H9 (cell line): Measurements from ENCODE around the gene RAB33B. TPM values are rescaled to one million over a fixed set of nuclear protein-coding genes. Genes with fewer than 3 reads are reported as not detected.

Experiments used
- DNase-seq: peaks from one replicate; pipeline ENCODE4 v3.0.0-alpha.2; 2017
- H2AFZ ChIP-seq: one replicate; pipeline ENCODE4 v1.6.1; 2013; ENCODE audit warnings: mild to moderate bottlenecking, low read length, control low read depth, moderate library complexity
- H2AK5ac ChIP-seq: 2 replicates; pipeline ENCODE4 v1.6.1; 2013; ENCODE audit warnings: low read length, control low read depth, mixed read lengths; ENCODE audit not compliant: insufficient read length
- H2BK120ac ChIP-seq: one replicate; pipeline ENCODE4 v1.6.1; 2013; ENCODE audit warnings: low read depth, mild to moderate bottlenecking, low read length, control low read depth, inconsistent platforms; ENCODE audit not compliant: poor library complexity, severe bottlenecking
- H2BK12ac ChIP-seq: 2 replicates; pipeline ENCODE4 v1.6.1; 2013; ENCODE audit warnings: low read length, control low read depth, mixed read lengths, low read depth; ENCODE audit not compliant: insufficient read length
- H2BK15ac ChIP-seq: 2 replicates; pipeline ENCODE4 v1.6.1; 2013; ENCODE audit warnings: low read depth, low read length, control low read depth
- H2BK20ac ChIP-seq: one replicate; pipeline ENCODE4 v1.6.1; 2013; ENCODE audit warnings: low read depth, mild to moderate bottlenecking, low read length, control low read depth, inconsistent platforms; ENCODE audit not compliant: poor library complexity, severe bottlenecking
- H2BK5ac ChIP-seq: 2 replicates; pipeline ENCODE4 v1.6.1; 2013; ENCODE audit warnings: low read length, control low read depth, mixed read lengths; ENCODE audit not compliant: insufficient read length
- H3K14ac ChIP-seq: 2 replicates; pipeline ENCODE4 v1.6.1; 2013; ENCODE audit warnings: low read length, control low read depth; ENCODE audit not compliant: insufficient read depth
- H3K18ac ChIP-seq: 2 replicates; pipeline ENCODE4 v1.6.1; 2013; ENCODE audit warnings: low read depth, mild to moderate bottlenecking, mixed read lengths, low read length, control low read depth; ENCODE audit not compliant: insufficient read length
- H3K23ac ChIP-seq: 2 replicates; pipeline ENCODE4 v1.6.1; 2013; ENCODE audit warnings: low read length, control low read depth, mixed read lengths, low read depth; ENCODE audit not compliant: insufficient read length
- H3K23me2 ChIP-seq: 2 replicates; pipeline ENCODE4 v1.6.1; 2013; ENCODE audit warnings: low read depth, mild to moderate bottlenecking, mixed read lengths, low read length, control low read depth; ENCODE audit not compliant: insufficient read length, poor library complexity, severe bottlenecking
- H3K27ac ChIP-seq: 2 replicates; pipeline ENCODE4 v1.5.1; 2013; ENCODE audit warnings: low read length, control low read depth, mixed read lengths, low read depth; ENCODE audit not compliant: insufficient read length
- H3K27me3 ChIP-seq: 2 replicates; pipeline ENCODE4 v1.6.1; 2013; ENCODE audit warnings: low read length, control low read depth, inconsistent platforms; ENCODE audit not compliant: insufficient read depth
- H3K4ac ChIP-seq: 2 replicates; pipeline ENCODE4 v1.6.1; 2013; ENCODE audit warnings: low read depth, mild to moderate bottlenecking, control low read depth, inconsistent platforms, low read length, moderate library complexity
- H3K4me1 ChIP-seq: 2 replicates; pipeline ENCODE4 v1.6.1; 2013; ENCODE audit warnings: low read length, control low read depth, inconsistent platforms; ENCODE audit not compliant: insufficient read depth
- H3K4me2 ChIP-seq: 2 replicates; pipeline ENCODE4 v1.6.1; 2013; ENCODE audit warnings: low read length, control low read depth, mixed read lengths; ENCODE audit not compliant: insufficient read length, insufficient read depth
- H3K56ac ChIP-seq: 2 replicates; pipeline ENCODE4 v1.6.1; 2013; ENCODE audit warnings: low read depth, mild to moderate bottlenecking, mixed read lengths, low read length, control low read depth; ENCODE audit not compliant: insufficient read length
- H3K79me1 ChIP-seq: 2 replicates; pipeline ENCODE4 v1.6.1; 2013; ENCODE audit warnings: low read depth, mild to moderate bottlenecking, moderate library complexity, low read length, control low read depth, inconsistent platforms; ENCODE audit not compliant: insufficient read depth, poor library complexity, severe bottlenecking
- H3K79me2 ChIP-seq: 2 replicates; pipeline ENCODE4 v1.6.1; 2013; ENCODE audit warnings: low read length, control low read depth, inconsistent platforms; ENCODE audit not compliant: insufficient read depth
- H3K9ac ChIP-seq: 2 replicates; pipeline ENCODE4 v1.6.1; 2013; ENCODE audit warnings: low read length, control low read depth, mixed read lengths; ENCODE audit not compliant: insufficient read length; ENCODE audit errors: extremely low read depth
- H3K9me3 ChIP-seq: one replicate; pipeline ENCODE4 v1.6.1; 2013; ENCODE audit warnings: low read depth, low read length, inconsistent platforms; ENCODE audit not compliant: control insufficient read depth
- H3T11ph ChIP-seq: one replicate; pipeline ENCODE4 v1.6.1; 2013; ENCODE audit warnings: mild to moderate bottlenecking, low read length, control low read depth, inconsistent platforms
- H4K20me1 ChIP-seq: one replicate; pipeline ENCODE4 v1.6.1; 2013; ENCODE audit not compliant: control insufficient read depth, insufficient read length, insufficient read depth
- H4K5ac ChIP-seq: 2 replicates; pipeline ENCODE4 v1.6.1; 2013; ENCODE audit warnings: low read depth, mild to moderate bottlenecking, mixed read lengths, low read length, control low read depth; ENCODE audit not compliant: insufficient read length
- H4K8ac ChIP-seq: replicated peaks from 2 replicates; pipeline ENCODE4 v1.6.1; 2013; ENCODE audit warnings: low read length, control low read depth, mixed read lengths, low read depth; ENCODE audit not compliant: insufficient read length
- H4K91ac ChIP-seq: 2 replicates; pipeline ENCODE4 v1.6.1; 2013; ENCODE audit warnings: low read depth, mild to moderate bottlenecking, moderate library complexity, mixed read lengths, low read length, control low read depth; ENCODE audit not compliant: insufficient read length
- H3K27ac Mint-ChIP-seq, 3 experiments: 2 replicates in 2 of 3; 3 replicates in 1 of 3; pipeline ENCODE4 v1.8.0; 2020 to 2021; ENCODE audit warnings: mixed read lengths in 3 of 3, mild to moderate bottlenecking in 1 of 3, moderate library complexity in 1 of 3
- H3K27me3 Mint-ChIP-seq: 2 replicates; pipeline ENCODE4 v1.8.0; 2021; ENCODE audit warnings: low read depth, mild to moderate bottlenecking, moderate library complexity, mixed read lengths
- H3K36me3 Mint-ChIP-seq, 3 experiments: 2 replicates in 2 of 3; 3 replicates in 1 of 3; pipeline ENCODE4 v1.8.0; 2020 to 2021; ENCODE audit warnings: low read depth in 3 of 3, mixed read lengths in 3 of 3; ENCODE audit not compliant: insufficient read depth in 1 of 3
- H3K4me1 Mint-ChIP-seq, 2 experiments: 2 replicates each; pipeline ENCODE4 v1.8.0; 2020; ENCODE audit warnings: mixed read lengths in 2 of 2
- H3K4me3 Mint-ChIP-seq, 2 experiments: 2 replicates in 1 of 2; 3 replicates in 1 of 2; pipeline ENCODE4 v1.8.0; 2020 to 2021; ENCODE audit warnings: mild to moderate bottlenecking in 2 of 2, mixed read lengths in 2 of 2, moderate library complexity in 1 of 2
- H3K9me3 Mint-ChIP-seq, 2 experiments: 2 replicates in 1 of 2; 3 replicates in 1 of 2; pipeline ENCODE4 v1.8.0; 2020; ENCODE audit warnings: mild to moderate bottlenecking in 2 of 2, mixed read lengths in 2 of 2, moderate library complexity in 1 of 2
- total RNA-seq: library from RNA; stranded (reverse); gene quantifications from 2 replicates; pipeline ENCODE4 v1.2.1, GENCODE V29; 2021
- TF ChIP-seq, protein P1 (sequence below): fragments of 200-600 bp; sonication (generic); conservative IDR thresholded peaks from 3 replicates; pipeline ENCODE4 v1.8.0; 2021; ENCODE audit warnings: antibody characterized with exemption, mild to moderate bottlenecking

The RAB33B gene
- total RNA-seq, 1 experiment from 2014 or later, result 7.7 TPM

- H3K79me2 ChIP-seq, result peaks cover 8% of the 10 kb centered on the region; the same call in 1 of the 2 replicates
- no peaks in the 10 kb centered on the region for H3K27me3 ChIP-seq
- Mint-ChIP-seq H3K4me1 (peaks cover 9 to 11% of the 10 kb centered on the region in 2 experiments; a peak in 2 of 4 replicates), H3K4me3 (no peak overlapping the region), H3K27ac (peak overlapping the region in 2 of 3 experiments; percentile 17 to 66; a peak in 2 of 7 replicates), H3K27me3 (no peaks in the 10 kb centered on the region), H3K9me3 (peaks cover 5 to 20% of the 10 kb centered on the region in 2 experiments; a peak in 4 of 5 replicates), H3K36me3 (peaks cover 25 to 45% (median 27%) of the 10 kb centered on the region in 3 experiments)
- DNase-seq, result no peak
- no peak overlapping the region for H2BK12ac ChIP-seq
- H2BK20ac ChIP-seq, result no peak overlapping the region
- H4K91ac ChIP-seq, result no peak overlapping the region
- H3K9ac ChIP-seq, result no peak overlapping the region
- H3K18ac ChIP-seq, result no peak overlapping the region
- no peak overlapping the region for H4K8ac ChIP-seq
- no peak overlapping the region for H3K4ac ChIP-seq
- H3K27ac ChIP-seq, result no peak overlapping the region
- no peak overlapping the region for H2AK5ac ChIP-seq
- H2AFZ ChIP-seq, result no peak overlapping the region
- TF ChIP-seq, protein P1, sequence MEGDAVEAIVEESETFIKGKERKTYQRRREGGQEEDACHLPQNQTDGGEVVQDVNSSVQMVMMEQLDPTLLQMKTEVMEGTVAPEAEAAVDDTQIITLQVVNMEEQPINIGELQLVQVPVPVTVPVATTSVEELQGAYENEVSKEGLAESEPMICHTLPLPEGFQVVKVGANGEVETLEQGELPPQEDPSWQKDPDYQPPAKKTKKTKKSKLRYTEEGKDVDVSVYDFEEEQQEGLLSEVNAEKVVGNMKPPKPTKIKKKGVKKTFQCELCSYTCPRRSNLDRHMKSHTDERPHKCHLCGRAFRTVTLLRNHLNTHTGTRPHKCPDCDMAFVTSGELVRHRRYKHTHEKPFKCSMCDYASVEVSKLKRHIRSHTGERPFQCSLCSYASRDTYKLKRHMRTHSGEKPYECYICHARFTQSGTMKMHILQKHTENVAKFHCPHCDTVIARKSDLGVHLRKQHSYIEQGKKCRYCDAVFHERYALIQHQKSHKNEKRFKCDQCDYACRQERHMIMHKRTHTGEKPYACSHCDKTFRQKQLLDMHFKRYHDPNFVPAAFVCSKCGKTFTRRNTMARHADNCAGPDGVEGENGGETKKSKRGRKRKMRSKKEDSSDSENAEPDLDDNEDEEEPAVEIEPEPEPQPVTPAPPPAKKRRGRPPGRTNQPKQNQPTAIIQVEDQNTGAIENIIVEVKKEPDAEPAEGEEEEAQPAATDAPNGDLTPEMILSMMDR, result no peak
- H3K56ac ChIP-seq, result no peak overlapping the region
- no peak overlapping the region for H2BK15ac ChIP-seq
- no peak overlapping the region for H3K23ac ChIP-seq
- H2BK120ac ChIP-seq, result no peak overlapping the region
- no peaks in the 10 kb centered on the region for H3K4me1 ChIP-seq
- peaks cover 4% of the 10 kb centered on the region for H3K79me1 ChIP-seq
- H3K9me3 ChIP-seq, result no peaks in the 10 kb centered on the region
- H3K4me2 ChIP-seq, result no peak overlapping the region
- no peak overlapping the region for H3K14ac ChIP-seq
- H3K23me2 ChIP-seq, result no peaks in the 10 kb centered on the region
- no peak overlapping the region for H3T11ph ChIP-seq
- H4K5ac ChIP-seq, result no peak overlapping the region
- H2BK5ac ChIP-seq, result no peak overlapping the region
- no peaks in the 10 kb centered on the region for H4K20me1 ChIP-seq
These were observed 16.4 kb downstream of the RAB33B start for GRCh38 chr4:139470295-139470694.
